ENCODE measurements around the gene TNRC6C. TPM values are rescaled to one million over a fixed set of nuclear protein-coding genes. Genes with fewer than 3 reads are reported as not detected.
"Not testable (repeated sequence)": the region's sequence is repeated elsewhere in the genome, so short reads cannot be mapped to it uniquely, and the experiment has no call there.

Gene TNRC6C
- total RNA-seq, 1 experiment from 2014 or later = not detected

DNA sequence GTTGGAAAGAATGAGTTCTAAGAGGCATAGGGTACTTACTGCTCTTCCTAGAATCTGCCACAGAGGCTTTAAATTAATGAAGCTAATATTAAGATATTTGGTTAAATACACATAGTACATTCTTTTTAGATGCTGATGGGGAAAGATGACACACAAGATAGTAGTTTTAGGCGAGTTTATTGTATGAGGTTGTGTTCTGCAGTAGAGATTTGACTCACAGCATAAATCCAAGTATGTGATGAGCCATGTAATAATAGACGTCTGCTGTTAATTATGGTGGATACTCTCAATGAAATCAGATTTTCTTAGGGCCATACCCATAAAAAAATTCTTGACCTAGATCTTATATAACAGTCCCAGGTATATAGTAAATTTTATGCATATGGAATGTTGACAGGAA is 8.0 kb downstream of the TNRC6C start:
- Histone ChIP-seq H3K4me2 (ENCODE audit: low read depth, low read length, poor library complexity, severe bottlenecking) (no peak overlapping the region), H3K4me3 (ENCODE audit: low read length) (no peak overlapping the region), H2AFZ (ENCODE audit: low read length) (no peak overlapping the region), H3K9me3 (ENCODE audit: low read length) (no peaks in the 10 kb centered on the region), H3K36me3 (ENCODE audit: insufficient read depth, low read length) (no peaks in the 10 kb centered on the region), H3K9ac (ENCODE audit: low read length) (no peak overlapping the region), H3K27ac (ENCODE audit: low read length) (no peak overlapping the region), H3K4me1 (ENCODE audit: low read length) (no peaks in the 10 kb centered on the region), H3K27me3 (ENCODE audit: low read length) (no peaks in the 10 kb centered on the region), H3K79me2 (ENCODE audit: low read length) (no peaks in the 10 kb centered on the region), H4K20me1 (ENCODE audit: insufficient read depth, low read depth, low read length) (no peaks in the 10 kb centered on the region), H3K9me2 (replicated peaks; ENCODE audit: insufficient read depth, low read length) (no peaks in the 10 kb centered on the region)
- no peak for DNase-seq

DNA sequence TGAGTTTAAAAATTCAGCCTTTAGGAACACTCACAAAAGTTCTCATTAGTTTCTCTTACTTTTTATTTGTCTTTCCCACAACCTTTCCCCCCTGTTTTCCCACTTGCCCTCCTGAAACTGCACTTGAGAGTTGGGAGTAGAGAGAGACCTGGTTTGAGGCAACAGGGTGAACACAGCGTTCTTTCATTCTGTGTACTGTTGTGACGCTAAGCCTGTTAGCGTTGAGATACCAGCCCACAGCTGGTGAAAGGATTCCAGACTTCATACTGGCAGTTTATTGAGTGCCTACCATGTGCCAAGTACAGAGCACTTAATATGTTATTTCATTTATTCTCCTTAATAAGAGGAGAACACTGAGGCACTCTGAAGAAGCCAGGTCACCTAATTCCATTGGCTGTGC is 10.3 kb downstream of the TNRC6C start:
- no peaks in the 10 kb centered on the region for H3K36me3 ChIP-seq (ENCODE audit: insufficient read depth, low read length)
- no peak overlapping the region for H3K9ac ChIP-seq (ENCODE audit: low read length)
- H3K9me2 ChIP-seq (replicated peaks; ENCODE audit: insufficient read depth, low read length) = no peaks in the 10 kb centered on the region
- H3K4me2 ChIP-seq (ENCODE audit: low read depth, low read length, poor library complexity, severe bottlenecking) = no peak overlapping the region
- H3K27ac ChIP-seq (ENCODE audit: low read length) = no peak overlapping the region
- H4K20me1 ChIP-seq (ENCODE audit: insufficient read depth, low read depth, low read length) = no peaks in the 10 kb centered on the region
- no peaks in the 10 kb centered on the region for H3K9me3 ChIP-seq (ENCODE audit: low read length)
- no peaks in the 10 kb centered on the region for H3K4me1 ChIP-seq (ENCODE audit: low read length)
- no peaks in the 10 kb centered on the region for H3K79me2 ChIP-seq (ENCODE audit: low read length)
- H3K4me3 ChIP-seq (ENCODE audit: low read length) = no peak overlapping the region
- DNase-seq = no peak
- no peak overlapping the region for H2AFZ ChIP-seq (ENCODE audit: low read length)
- H3K27me3 ChIP-seq (ENCODE audit: low read length) = no peaks in the 10 kb centered on the region

DNA sequence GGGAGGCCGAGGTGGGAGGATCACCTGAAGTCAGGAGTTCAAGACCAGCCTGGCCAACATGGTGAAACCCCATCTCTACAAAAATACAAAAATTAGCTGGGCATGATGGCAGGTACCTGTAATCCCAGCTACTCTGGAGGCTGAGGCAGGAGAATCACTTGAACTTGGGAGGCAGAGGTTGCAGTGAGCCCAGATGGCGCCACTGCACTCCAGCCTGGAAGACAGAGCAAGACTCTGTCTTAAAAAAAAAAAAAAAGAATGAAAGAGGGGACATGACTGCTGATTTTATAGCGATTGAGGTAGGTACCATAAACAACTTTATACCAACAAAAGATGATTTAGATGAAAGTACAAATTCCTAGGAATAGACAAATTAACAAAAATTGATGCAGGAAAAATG is 13.8 kb downstream of the TNRC6C start:
- not testable (repeated sequence) for H3K79me2 ChIP-seq (ENCODE audit: low read length); H3K36me3 ChIP-seq (ENCODE audit: insufficient read depth, low read length); H3K9ac ChIP-seq (ENCODE audit: low read length); H3K4me1 ChIP-seq (ENCODE audit: low read length); H3K27me3 ChIP-seq (ENCODE audit: low read length); H3K9me2 ChIP-seq (replicated peaks; ENCODE audit: insufficient read depth, low read length); H2AFZ ChIP-seq (ENCODE audit: low read length); H4K20me1 ChIP-seq (ENCODE audit: insufficient read depth, low read depth, low read length); H3K27ac ChIP-seq (ENCODE audit: low read length); H3K9me3 ChIP-seq (ENCODE audit: low read length); H3K4me3 ChIP-seq (ENCODE audit: low read length); H3K4me2 ChIP-seq (ENCODE audit: low read depth, low read length, poor library complexity, severe bottlenecking); DNase-seq

DNA sequence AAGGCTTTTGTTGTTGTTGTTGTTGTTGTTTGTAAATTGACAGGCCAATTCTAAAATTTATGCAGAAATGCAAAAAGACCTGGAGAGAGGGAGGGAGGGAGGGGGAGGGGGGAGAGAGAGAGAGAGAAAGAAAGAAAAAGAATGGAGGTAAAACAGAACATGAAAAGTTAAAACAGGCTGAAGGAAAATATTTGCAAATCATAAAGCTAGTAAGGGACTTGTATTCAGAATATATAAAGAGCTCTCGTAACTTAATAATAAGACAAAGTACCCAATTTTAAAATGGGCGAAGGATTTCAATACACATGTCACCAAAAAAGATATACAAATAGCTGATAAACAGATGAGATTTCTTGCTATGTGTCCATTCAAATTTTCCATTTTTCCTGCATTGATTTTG is 15.4 kb downstream of the TNRC6C start:
- no peak overlapping the region for H3K4me2 ChIP-seq (ENCODE audit: low read depth, low read length, poor library complexity, severe bottlenecking)
- H3K9ac ChIP-seq (ENCODE audit: low read length) = no peak overlapping the region
- H2AFZ ChIP-seq (ENCODE audit: low read length) = no peak overlapping the region
- H3K4me3 ChIP-seq (ENCODE audit: low read length) = no peak overlapping the region
- H3K9me3 ChIP-seq (ENCODE audit: low read length) = no peaks in the 10 kb centered on the region
- H4K20me1 ChIP-seq (ENCODE audit: insufficient read depth, low read depth, low read length) = no peaks in the 10 kb centered on the region
- no peaks in the 10 kb centered on the region for H3K79me2 ChIP-seq (ENCODE audit: low read length)
- H3K4me1 ChIP-seq (ENCODE audit: low read length) = no peaks in the 10 kb centered on the region
- H3K27me3 ChIP-seq (ENCODE audit: low read length) = no peaks in the 10 kb centered on the region
- no peaks in the 10 kb centered on the region for H3K36me3 ChIP-seq (ENCODE audit: insufficient read depth, low read length)
- no peak overlapping the region for H3K27ac ChIP-seq (ENCODE audit: low read length)
- H3K9me2 ChIP-seq (replicated peaks; ENCODE audit: insufficient read depth, low read length) = no peaks in the 10 kb centered on the region
- DNase-seq = no peak

DNA sequence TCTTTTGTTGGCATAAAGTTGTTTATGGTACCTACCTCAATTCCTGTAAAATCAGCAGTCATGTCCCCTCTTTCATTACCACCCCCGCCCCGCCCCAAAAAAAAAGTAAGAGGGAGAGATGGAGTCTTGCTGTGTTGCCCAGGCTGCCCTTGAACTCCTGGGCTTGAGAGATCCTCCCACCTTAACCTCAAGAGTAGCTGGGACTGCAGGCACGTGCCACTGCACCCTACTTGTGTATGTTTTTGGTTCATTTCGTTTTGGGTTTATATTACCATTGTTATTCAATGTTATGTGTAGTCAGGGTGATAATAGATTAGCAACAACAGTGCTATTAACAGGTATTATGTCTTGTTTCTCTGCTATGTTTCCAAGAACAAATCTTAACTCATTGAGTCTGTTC is 15.9 kb downstream of the TNRC6C start:
- H3K9me3 ChIP-seq (ENCODE audit: low read length) = no peaks in the 10 kb centered on the region
- H3K36me3 ChIP-seq (ENCODE audit: insufficient read depth, low read length) = no peaks in the 10 kb centered on the region
- no peak overlapping the region for H2AFZ ChIP-seq (ENCODE audit: low read length)
- H3K79me2 ChIP-seq (ENCODE audit: low read length) = no peaks in the 10 kb centered on the region
- H3K27ac ChIP-seq (ENCODE audit: low read length) = no peak overlapping the region
- H3K27me3 ChIP-seq (ENCODE audit: low read length) = no peaks in the 10 kb centered on the region
- H3K4me2 ChIP-seq (ENCODE audit: low read depth, low read length, poor library complexity, severe bottlenecking) = no peak overlapping the region
- no peak for DNase-seq
- H4K20me1 ChIP-seq (ENCODE audit: insufficient read depth, low read depth, low read length) = no peaks in the 10 kb centered on the region
- no peaks in the 10 kb centered on the region for H3K4me1 ChIP-seq (ENCODE audit: low read length)
- no peaks in the 10 kb centered on the region for H3K9me2 ChIP-seq (replicated peaks; ENCODE audit: insufficient read depth, low read length)
- no peak overlapping the region for H3K4me3 ChIP-seq (ENCODE audit: low read length)
- H3K9ac ChIP-seq (ENCODE audit: low read length) = no peak overlapping the region

DNA sequence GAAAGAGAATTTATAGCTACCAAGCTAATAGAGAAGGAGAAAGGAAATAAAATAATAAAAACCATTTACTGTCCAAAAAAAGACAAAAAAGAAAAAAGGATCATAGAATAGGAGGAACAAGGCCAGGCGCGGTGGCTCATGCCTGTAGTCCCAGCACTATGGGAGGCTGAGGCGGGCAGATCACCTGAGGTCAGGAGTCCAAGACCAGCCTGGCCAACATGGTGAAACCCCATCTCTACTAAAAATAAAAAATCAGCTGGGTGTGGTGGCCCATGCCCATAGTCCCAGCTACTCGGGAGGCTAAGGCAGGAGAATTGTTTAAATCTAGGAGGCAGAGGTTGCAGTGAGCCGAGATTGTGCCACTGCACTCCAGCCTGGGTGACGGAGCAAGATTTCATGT is 23.9 kb downstream of the TNRC6C start:
- H3K4me1 ChIP-seq (ENCODE audit: low read length); H2AFZ ChIP-seq (ENCODE audit: low read length); H3K9me2 ChIP-seq (replicated peaks; ENCODE audit: insufficient read depth, low read length); H3K9me3 ChIP-seq (ENCODE audit: low read length); H3K36me3 ChIP-seq (ENCODE audit: insufficient read depth, low read length); H3K27ac ChIP-seq (ENCODE audit: low read length); H3K27me3 ChIP-seq (ENCODE audit: low read length); H3K4me2 ChIP-seq (ENCODE audit: low read depth, low read length, poor library complexity, severe bottlenecking); H3K79me2 ChIP-seq (ENCODE audit: low read length); H3K4me3 ChIP-seq (ENCODE audit: low read length); H4K20me1 ChIP-seq (ENCODE audit: insufficient read depth, low read depth, low read length); H3K9ac ChIP-seq (ENCODE audit: low read length); DNase-seq: not testable (repeated sequence)

DNA sequence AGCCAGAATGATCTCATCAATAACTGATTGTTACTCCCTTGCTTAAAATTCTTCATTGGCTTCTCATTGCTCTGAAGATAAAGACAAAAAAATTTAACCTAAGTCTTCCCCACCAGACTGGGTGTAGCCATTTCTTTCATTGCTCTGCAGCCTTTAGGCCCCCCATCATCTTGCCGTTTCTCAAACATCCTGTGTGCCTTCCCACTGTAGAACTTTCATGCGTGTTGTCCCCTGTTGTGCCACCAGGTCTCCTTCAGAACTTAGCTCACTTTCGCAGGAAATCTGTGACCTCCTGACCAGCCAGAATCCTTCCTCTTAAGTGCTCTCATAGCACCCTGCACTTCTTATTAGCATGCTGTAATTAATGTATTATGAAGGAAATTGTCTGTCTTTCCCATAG is 31.8 kb downstream of the TNRC6C start:
- no peak overlapping the region for H3K9ac ChIP-seq (ENCODE audit: low read length)
- no peaks in the 10 kb centered on the region for H3K27me3 ChIP-seq (ENCODE audit: low read length)
- H3K36me3 ChIP-seq (ENCODE audit: insufficient read depth, low read length) = no peaks in the 10 kb centered on the region
- no peaks in the 10 kb centered on the region for H3K9me3 ChIP-seq (ENCODE audit: low read length)
- no peaks in the 10 kb centered on the region for H3K79me2 ChIP-seq (ENCODE audit: low read length)
- no peak for DNase-seq
- H3K4me2 ChIP-seq (ENCODE audit: low read depth, low read length, poor library complexity, severe bottlenecking) = no peak overlapping the region
- H3K4me3 ChIP-seq (ENCODE audit: low read length) = no peak overlapping the region
- no peaks in the 10 kb centered on the region for H4K20me1 ChIP-seq (ENCODE audit: insufficient read depth, low read depth, low read length)
- H3K4me1 ChIP-seq (ENCODE audit: low read length) = no peaks in the 10 kb centered on the region
- H2AFZ ChIP-seq (ENCODE audit: low read length) = no peak overlapping the region
- no peaks in the 10 kb centered on the region for H3K9me2 ChIP-seq (replicated peaks; ENCODE audit: insufficient read depth, low read length)
- no peak overlapping the region for H3K27ac ChIP-seq (ENCODE audit: low read length)

DNA sequence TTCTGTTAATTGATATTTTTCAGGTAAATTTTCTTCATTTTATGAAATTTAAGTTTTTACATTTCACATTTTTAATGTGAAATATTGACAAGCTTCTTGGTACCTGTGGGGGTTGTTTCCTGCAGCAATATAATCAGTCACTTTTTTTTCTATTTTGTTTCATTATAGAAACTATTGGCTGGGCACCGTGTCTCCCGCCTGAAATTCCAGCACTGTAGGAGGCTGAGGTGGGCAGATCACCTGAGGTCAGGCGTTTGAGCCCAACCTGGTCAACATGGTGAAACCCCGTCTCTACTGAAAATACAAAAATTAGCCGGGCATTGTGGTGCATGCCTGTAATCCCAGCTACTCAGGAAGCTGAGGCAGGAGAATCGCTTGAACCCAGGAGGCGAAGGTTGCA is 35.2 kb downstream of the TNRC6C start:
- H4K20me1 ChIP-seq (ENCODE audit: insufficient read depth, low read depth, low read length); DNase-seq; H3K36me3 ChIP-seq (ENCODE audit: insufficient read depth, low read length); H3K4me2 ChIP-seq (ENCODE audit: low read depth, low read length, poor library complexity, severe bottlenecking); H3K9ac ChIP-seq (ENCODE audit: low read length); H3K9me3 ChIP-seq (ENCODE audit: low read length); H3K9me2 ChIP-seq (replicated peaks; ENCODE audit: insufficient read depth, low read length); H2AFZ ChIP-seq (ENCODE audit: low read length); H3K4me1 ChIP-seq (ENCODE audit: low read length); H3K4me3 ChIP-seq (ENCODE audit: low read length); H3K79me2 ChIP-seq (ENCODE audit: low read length); H3K27me3 ChIP-seq (ENCODE audit: low read length); H3K27ac ChIP-seq (ENCODE audit: low read length): not testable (repeated sequence)

- Histone ChIP-seq H3K9me3 (ENCODE audit: low read length) (no peaks in the 10 kb centered on the region), H3K4me2 (ENCODE audit: low read depth, low read length, poor library complexity, severe bottlenecking) (no peak overlapping the region), H3K4me1 (ENCODE audit: low read length) (no peaks in the 10 kb centered on the region), H3K27me3 (ENCODE audit: low read length) (no peaks in the 10 kb centered on the region; the same call in 1 of the 2 replicates), H3K79me2 (ENCODE audit: low read length) (no peaks in the 10 kb centered on the region), H2AFZ (ENCODE audit: low read length) (no peak overlapping the region), H3K9ac (ENCODE audit: low read length) (no peak overlapping the region), H3K27ac (ENCODE audit: low read length) (no peak overlapping the region), H3K36me3 (ENCODE audit: insufficient read depth, low read length) (no peaks in the 10 kb centered on the region), H4K20me1 (ENCODE audit: insufficient read depth, low read depth, low read length) (no peaks in the 10 kb centered on the region), H3K9me2 (replicated peaks; ENCODE audit: insufficient read depth, low read length) (no peaks in the 10 kb centered on the region), H3K4me3 (ENCODE audit: low read length) (no peak overlapping the region)
- DNase-seq = no peak
These were observed 36.8 kb downstream of the TNRC6C start for GRCh38 chr17:77995146-77995852.
